GM21381 (cell line): ENCODE data around the gene HEYL.
"Not testable (repeated sequence)": the region's sequence is repeated elsewhere in the genome, so short reads cannot be mapped to it uniquely, and the experiment has no call there.

ENCODE experiments used
- ATAC-seq: cut with Tn5 transposase; IDR thresholded peaks from one replicate; pipeline ENCODE4 v1.9.1; 2021; ENCODE audit warnings: mild to moderate bottlenecking, moderate library complexity; ENCODE audit not compliant: unreplicated experiment

The HEYL gene

GRCh38 chr1:39613250-39613649, 26.2 kb downstream of the HEYL start:
- ATAC-seq = no peak

- ATAC-seq = no peak
Measured at GRCh38 chr1:39609618-39610331, 29.7 kb downstream of the HEYL start.

- no peak for ATAC-seq
Measured at GRCh38 chr1:39608921-39609320, 30.5 kb downstream of the HEYL start.

GRCh38 chr1:39603677-39604076, 35.8 kb downstream of the HEYL start:
- ATAC-seq = not testable (repeated sequence)

- ATAC-seq = not testable (repeated sequence)
Measured at GRCh38 chr1:39601667-39602255, 37.7 kb downstream of the HEYL start.

- no peak for ATAC-seq
Measured at GRCh38 chr1:39596163-39596562, 43.3 kb downstream of the HEYL start.

GRCh38 chr1:39593386-39593785, 46.1 kb downstream of the HEYL start:
- no peak for ATAC-seq

GRCh38 chr1:39592069-39592468, 47.4 kb downstream of the HEYL start:
- ATAC-seq = no peak

- no peak for ATAC-seq
Measured at GRCh38 chr1:39590546-39590945, 48.9 kb downstream of the HEYL start.

GRCh38 chr1:39585933-39586332, 53.5 kb downstream of the HEYL start:
- no peak for ATAC-seq

- ATAC-seq = peak; percentile 33
Measured at GRCh38 chr1:39576016-39576657, 63.3 kb downstream of the HEYL start.

- ATAC-seq = peak; percentile 24
Measured at GRCh38 chr1:39575191-39576015, 64.0 kb downstream of the HEYL start.

- no peak for ATAC-seq
Measured at GRCh38 chr1:39574646-39575045, 64.8 kb downstream of the HEYL start.
